GM12873 (cell line): ENCODE data around the gene JAK1.

Experiments used
- CTCF ChIP-seq: IDR thresholded peaks from 2 replicates; pipeline ENCODE4 v1.5.1; 2012; ENCODE audit warnings: low read depth, mild to moderate bottlenecking, moderate library complexity, low read length, control low read depth; ENCODE audit not compliant: insufficient read depth; ENCODE audit errors: missing control alignments

JAK1 gene

GRCh38 chr1:64963466-64963865 is 2.9 kb downstream of the JAK1 start:
- no peak for TF ChIP-seq CTCF

DNA sequence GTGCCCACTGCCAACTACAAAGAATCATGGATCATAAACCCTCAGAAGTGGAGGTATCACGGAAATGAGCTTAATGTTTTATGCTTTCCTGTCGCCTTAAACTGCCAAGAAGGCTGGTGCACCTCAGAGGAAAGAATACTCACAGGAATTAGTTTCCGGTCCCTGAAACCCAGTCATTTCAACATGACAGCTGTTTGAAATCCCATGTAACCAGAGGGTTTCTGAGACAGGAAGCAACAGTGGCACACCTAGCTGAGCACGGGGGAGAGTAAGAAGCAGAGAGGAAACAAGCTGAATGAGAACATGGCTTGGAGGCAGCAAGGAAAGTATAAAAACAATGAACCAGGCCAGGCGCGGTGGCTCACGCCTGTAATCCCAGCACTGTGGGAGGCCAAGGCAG is 3.9 kb downstream of the JAK1 start:
- no peak for TF ChIP-seq CTCF

DNA sequence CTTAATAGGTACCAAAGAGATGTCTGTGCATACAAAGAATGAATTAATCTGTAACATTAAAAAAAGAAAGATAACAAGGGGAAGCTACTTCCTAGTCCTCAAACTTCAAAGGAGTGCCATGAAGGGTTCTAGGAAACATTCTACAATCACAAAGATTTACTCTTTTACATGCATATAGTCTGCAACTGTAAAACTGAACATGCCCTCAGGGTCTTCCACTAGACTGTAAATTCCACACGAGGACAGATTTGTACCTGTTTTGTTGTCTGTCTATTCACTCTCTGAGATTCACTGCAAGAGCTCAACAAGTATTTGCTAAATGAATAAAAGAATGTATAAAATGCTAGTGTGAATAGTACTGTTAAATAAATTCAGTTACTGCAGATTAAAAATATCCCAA is 4.4 kb downstream of the JAK1 start:
- TF ChIP-seq CTCF, result no peak

DNA sequence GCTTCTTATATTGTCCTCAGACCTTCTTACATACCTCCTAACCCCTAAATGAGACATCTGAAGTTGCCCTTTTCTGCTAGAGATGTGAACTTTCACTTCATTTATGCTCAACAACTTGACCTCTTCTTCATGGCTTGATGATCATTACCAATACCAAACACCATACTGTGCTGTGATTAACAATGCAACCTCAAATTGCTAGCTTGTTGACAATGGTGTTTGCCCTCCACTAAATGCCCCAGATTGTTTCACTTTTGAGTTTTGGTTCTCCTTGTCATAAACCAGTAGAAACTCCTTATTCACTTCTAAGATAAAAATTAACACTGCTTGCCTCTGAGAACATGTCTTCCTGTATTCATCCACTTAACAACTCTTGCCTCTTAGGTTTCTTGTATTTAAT is 5.6 kb downstream of the JAK1 start:
- no peak for TF ChIP-seq CTCF

DNA sequence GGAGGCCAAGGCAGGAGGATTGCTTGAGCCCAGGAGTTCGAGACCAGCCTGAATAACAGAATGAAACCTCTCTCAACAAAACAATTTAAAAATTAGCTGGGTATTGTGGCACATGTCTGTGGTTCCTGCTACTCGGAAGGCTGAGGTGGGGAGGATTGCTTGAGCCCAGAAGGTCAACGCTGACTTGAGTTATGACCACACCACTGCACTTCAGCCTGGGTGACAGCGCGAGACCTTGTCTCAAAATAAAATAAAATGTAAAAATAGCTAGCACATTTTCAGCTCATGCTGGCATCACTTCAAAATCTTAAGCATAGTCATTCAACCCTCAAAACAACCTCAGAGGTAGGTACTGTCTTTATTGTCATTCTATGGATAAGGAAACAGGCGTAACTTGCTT is 6.4 kb downstream of the JAK1 start:
- no peak for TF ChIP-seq CTCF

DNA sequence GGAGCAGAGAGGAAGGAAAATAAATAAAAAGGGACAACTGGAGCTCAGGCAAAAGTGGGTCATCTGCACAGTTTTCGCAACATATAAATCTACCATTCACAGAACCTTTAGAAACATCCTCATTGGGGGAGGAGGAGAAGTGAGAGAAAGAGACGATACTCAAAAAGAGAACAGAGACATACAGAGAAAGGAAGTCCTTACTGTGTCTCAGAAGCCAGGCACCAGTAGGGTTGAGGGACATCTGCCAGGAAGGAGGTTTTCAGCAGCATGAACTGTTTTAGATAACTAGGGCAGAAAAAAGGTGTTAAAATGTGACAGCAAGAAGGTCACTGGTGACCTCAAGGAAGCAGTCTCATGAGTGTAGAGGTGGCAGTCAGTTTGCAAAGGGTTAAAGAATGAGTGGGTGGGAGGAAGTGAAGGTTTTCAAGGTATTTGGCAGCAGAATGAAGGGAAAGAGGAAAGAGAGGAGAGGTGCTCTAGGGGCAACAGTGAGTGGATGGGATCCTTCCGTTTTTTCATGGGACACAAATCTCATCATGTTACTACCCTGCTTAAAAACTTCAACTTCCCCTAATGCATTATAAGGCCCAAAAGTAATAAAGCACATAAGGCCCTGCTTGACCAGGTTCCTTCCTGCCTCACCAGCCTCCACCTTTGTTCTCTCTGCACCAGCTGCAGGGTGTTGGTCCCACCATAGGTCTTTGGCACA is 9.5 kb downstream of the JAK1 start:
- TF ChIP-seq CTCF, result no peak

- TF ChIP-seq CTCF, result no peak
Measured at GRCh38 chr1:64956010-64956640, 10.2 kb downstream of the JAK1 start.
